GM19467 (cell line): Measurements from ENCODE around the gene PID1.
"Not testable (repeated sequence)": the region's sequence is repeated elsewhere in the genome, so short reads cannot be mapped to it uniquely, and the experiment has no call there.

Source experiments
- ATAC-seq: cut with Tn5 transposase; IDR thresholded peaks from one replicate; pipeline ENCODE4 v1.9.1; 2021; ENCODE audit warnings: mild to moderate bottlenecking, moderate library complexity; ENCODE audit not compliant: unreplicated experiment

Gene PID1

GRCh38 chr2:229084447-229084846 lies 186.6 kb downstream of the PID1 start:
- ATAC-seq, result no peak

GRCh38 chr2:229083606-229084340 lies 187.3 kb downstream of the PID1 start:
- ATAC-seq, result no peak

GRCh38 chr2:229081411-229081810 lies 189.7 kb downstream of the PID1 start:
- no peak for ATAC-seq

GRCh38 chr2:229080172-229080571 lies 190.9 kb downstream of the PID1 start:
- ATAC-seq, result no peak

GRCh38 chr2:229076886-229077285 lies 194.2 kb downstream of the PID1 start:
- ATAC-seq, result not testable (repeated sequence)

GRCh38 chr2:229073935-229074334 lies 197.2 kb downstream of the PID1 start:
- no peak for ATAC-seq

- no peak for ATAC-seq
Measured at GRCh38 chr2:229071292-229071976, 199.7 kb downstream of the PID1 start.

- no peak for ATAC-seq
Measured at GRCh38 chr2:229066121-229066715, 204.9 kb downstream of the PID1 start.

- no peak for ATAC-seq
Measured at GRCh38 chr2:229064749-229065148, 206.3 kb downstream of the PID1 start.

GRCh38 chr2:229060147-229060546 lies 210.9 kb downstream of the PID1 start:
- ATAC-seq, result no peak

- no peak for ATAC-seq
Measured at GRCh38 chr2:229059331-229060033, 211.6 kb downstream of the PID1 start.

GRCh38 chr2:229057976-229058553 lies 213.0 kb downstream of the PID1 start:
- no peak for ATAC-seq

- no peak for ATAC-seq
Measured at GRCh38 chr2:229054311-229054710, 216.8 kb downstream of the PID1 start.

GRCh38 chr2:229051798-229052197 lies 219.3 kb downstream of the PID1 start:
- ATAC-seq, result no peak

- ATAC-seq, result no peak
Measured at GRCh38 chr2:229050133-229050532, 221.0 kb downstream of the PID1 start.

- ATAC-seq, result no peak
Measured at GRCh38 chr2:229048134-229048533, 223.0 kb downstream of the PID1 start.

- no peak for ATAC-seq
Measured at GRCh38 chr2:229045671-229046070, 225.4 kb downstream of the PID1 start.

GRCh38 chr2:229044581-229044980 lies 226.5 kb downstream of the PID1 start:
- no peak for ATAC-seq

GRCh38 chr2:229043681-229044080 lies 227.4 kb downstream of the PID1 start:
- no peak for ATAC-seq

GRCh38 chr2:229042349-229042748 lies 228.7 kb downstream of the PID1 start:
- no peak for ATAC-seq

- ATAC-seq, result no peak
Measured at GRCh38 chr2:229041691-229042090, 229.4 kb downstream of the PID1 start.
